CD4-positive, alpha-beta T cell treated with Interleukin-2 at 100 ng/mL for 4 hours (primary cell): Measurements from ENCODE around the gene ZNRF4.
"Not testable (repeated sequence)": the region's sequence is repeated elsewhere in the genome, so short reads cannot be mapped to it uniquely, and the experiment has no call there.

Source experiments
- DNase-seq: peaks from one replicate; pipeline ENCODE4 v3.0.0-alpha.2; 2020; ENCODE audit warnings: low spot score

ZNRF4 gene

GRCh38 chr19:5477451-5478215 is 22.4 kb downstream of the ZNRF4 start:
- no peak for DNase-seq

- DNase-seq = no peak
Measured at GRCh38 chr19:5478241-5478924, 23.2 kb downstream of the ZNRF4 start.

GRCh38 chr19:5478925-5479588 is 23.8 kb downstream of the ZNRF4 start:
- DNase-seq = no peak

- no peak for DNase-seq
Measured at GRCh38 chr19:5479958-5480357, 24.7 kb downstream of the ZNRF4 start.

- DNase-seq = peak; percentile 2
Measured at GRCh38 chr19:5480427-5480836, 25.2 kb downstream of the ZNRF4 start.

- DNase-seq = no peak
Measured at GRCh38 chr19:5481957-5482356, 26.7 kb downstream of the ZNRF4 start.

GRCh38 chr19:5484398-5485285 is 29.4 kb downstream of the ZNRF4 start:
- DNase-seq = no peak

- no peak for DNase-seq
Measured at GRCh38 chr19:5485286-5485636, 30.0 kb downstream of the ZNRF4 start.

GRCh38 chr19:5485658-5486057 is 30.4 kb downstream of the ZNRF4 start:
- not testable (repeated sequence) for DNase-seq

- DNase-seq = no peak
Measured at GRCh38 chr19:5487222-5487621, 32.0 kb downstream of the ZNRF4 start.

- no peak for DNase-seq
Measured at GRCh38 chr19:5489551-5489950, 34.3 kb downstream of the ZNRF4 start.

GRCh38 chr19:5491565-5491964 is 36.3 kb downstream of the ZNRF4 start:
- no peak for DNase-seq

GRCh38 chr19:5492281-5492634 is 37.0 kb downstream of the ZNRF4 start:
- no peak for DNase-seq

GRCh38 chr19:5492635-5493409 is 37.6 kb downstream of the ZNRF4 start:
- no peak for DNase-seq

GRCh38 chr19:5494773-5495172 is 39.6 kb downstream of the ZNRF4 start:
- DNase-seq = no peak

GRCh38 chr19:5495792-5496191 is 40.6 kb downstream of the ZNRF4 start:
- DNase-seq = no peak

- no peak for DNase-seq
Measured at GRCh38 chr19:5497297-5497696, 42.1 kb downstream of the ZNRF4 start.

- DNase-seq = no peak
Measured at GRCh38 chr19:5498830-5499550, 43.8 kb downstream of the ZNRF4 start.

- DNase-seq = no peak
Measured at GRCh38 chr19:5501907-5502306, 46.7 kb downstream of the ZNRF4 start.

GRCh38 chr19:5503598-5503997 is 48.4 kb downstream of the ZNRF4 start:
- DNase-seq = no peak

- no peak for DNase-seq
Measured at GRCh38 chr19:5504114-5504513, 48.9 kb downstream of the ZNRF4 start.
